Panc1 (cell line): Measurements from ENCODE around the gene SH3PXD2A.

Experiments
- POLR2AphosphoS5 ChIP-seq: IDR thresholded peaks from 2 replicates; pipeline ENCODE4 v1.6.1; 2012; ENCODE audit warnings: mild to moderate bottlenecking, low read depth, low read length, moderate library complexity
- TCF7L2 ChIP-seq: IDR thresholded peaks from 2 replicates; pipeline ENCODE4 v1.6.1; 2011; ENCODE audit warnings: mild to moderate bottlenecking, low read depth, low read length, inconsistent platforms
- TF ChIP-seq, protein P1 (sequence below): fragments of 450-650 bp; IDR thresholded peaks from 2 replicates; pipeline ENCODE4 v1.5.1; 2017; ENCODE audit warnings: mild to moderate bottlenecking
- TF ChIP-seq, protein P2 (sequence below), 2 experiments: IDR thresholded peaks; 2 replicates each; pipeline ENCODE4 v1.6.1; 2011 to 2012; ENCODE audit warnings: low read depth in 2 of 2, control low read depth in 1 of 2, low read length in 1 of 2, mild to moderate bottlenecking in 1 of 2, moderate library complexity in 1 of 2; ENCODE audit not compliant: insufficient read depth in 1 of 2

- TF ChIP-seq POLR2AphosphoS5 (no peak), TCF7L2 (no peak)
- TF ChIP-seq, protein P1, sequence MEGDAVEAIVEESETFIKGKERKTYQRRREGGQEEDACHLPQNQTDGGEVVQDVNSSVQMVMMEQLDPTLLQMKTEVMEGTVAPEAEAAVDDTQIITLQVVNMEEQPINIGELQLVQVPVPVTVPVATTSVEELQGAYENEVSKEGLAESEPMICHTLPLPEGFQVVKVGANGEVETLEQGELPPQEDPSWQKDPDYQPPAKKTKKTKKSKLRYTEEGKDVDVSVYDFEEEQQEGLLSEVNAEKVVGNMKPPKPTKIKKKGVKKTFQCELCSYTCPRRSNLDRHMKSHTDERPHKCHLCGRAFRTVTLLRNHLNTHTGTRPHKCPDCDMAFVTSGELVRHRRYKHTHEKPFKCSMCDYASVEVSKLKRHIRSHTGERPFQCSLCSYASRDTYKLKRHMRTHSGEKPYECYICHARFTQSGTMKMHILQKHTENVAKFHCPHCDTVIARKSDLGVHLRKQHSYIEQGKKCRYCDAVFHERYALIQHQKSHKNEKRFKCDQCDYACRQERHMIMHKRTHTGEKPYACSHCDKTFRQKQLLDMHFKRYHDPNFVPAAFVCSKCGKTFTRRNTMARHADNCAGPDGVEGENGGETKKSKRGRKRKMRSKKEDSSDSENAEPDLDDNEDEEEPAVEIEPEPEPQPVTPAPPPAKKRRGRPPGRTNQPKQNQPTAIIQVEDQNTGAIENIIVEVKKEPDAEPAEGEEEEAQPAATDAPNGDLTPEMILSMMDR = no peak
- TF ChIP-seq, protein P2, sequence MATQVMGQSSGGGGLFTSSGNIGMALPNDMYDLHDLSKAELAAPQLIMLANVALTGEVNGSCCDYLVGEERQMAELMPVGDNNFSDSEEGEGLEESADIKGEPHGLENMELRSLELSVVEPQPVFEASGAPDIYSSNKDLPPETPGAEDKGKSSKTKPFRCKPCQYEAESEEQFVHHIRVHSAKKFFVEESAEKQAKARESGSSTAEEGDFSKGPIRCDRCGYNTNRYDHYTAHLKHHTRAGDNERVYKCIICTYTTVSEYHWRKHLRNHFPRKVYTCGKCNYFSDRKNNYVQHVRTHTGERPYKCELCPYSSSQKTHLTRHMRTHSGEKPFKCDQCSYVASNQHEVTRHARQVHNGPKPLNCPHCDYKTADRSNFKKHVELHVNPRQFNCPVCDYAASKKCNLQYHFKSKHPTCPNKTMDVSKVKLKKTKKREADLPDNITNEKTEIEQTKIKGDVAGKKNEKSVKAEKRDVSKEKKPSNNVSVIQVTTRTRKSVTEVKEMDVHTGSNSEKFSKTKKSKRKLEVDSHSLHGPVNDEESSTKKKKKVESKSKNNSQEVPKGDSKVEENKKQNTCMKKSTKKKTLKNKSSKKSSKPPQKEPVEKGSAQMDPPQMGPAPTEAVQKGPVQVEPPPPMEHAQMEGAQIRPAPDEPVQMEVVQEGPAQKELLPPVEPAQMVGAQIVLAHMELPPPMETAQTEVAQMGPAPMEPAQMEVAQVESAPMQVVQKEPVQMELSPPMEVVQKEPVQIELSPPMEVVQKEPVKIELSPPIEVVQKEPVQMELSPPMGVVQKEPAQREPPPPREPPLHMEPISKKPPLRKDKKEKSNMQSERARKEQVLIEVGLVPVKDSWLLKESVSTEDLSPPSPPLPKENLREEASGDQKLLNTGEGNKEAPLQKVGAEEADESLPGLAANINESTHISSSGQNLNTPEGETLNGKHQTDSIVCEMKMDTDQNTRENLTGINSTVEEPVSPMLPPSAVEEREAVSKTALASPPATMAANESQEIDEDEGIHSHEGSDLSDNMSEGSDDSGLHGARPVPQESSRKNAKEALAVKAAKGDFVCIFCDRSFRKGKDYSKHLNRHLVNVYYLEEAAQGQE (IDR thresholded peaks at IDR 0.05; ENCODE audit: insufficient read depth in 1 of 2, low read depth in 2 of 2, low read length in 1 of 2) = no peak
Observed at GRCh38 chr10:103823706-103824272, 31.6 kb downstream of the SH3PXD2A start.
